Motor neuron (in vitro differentiated cells): ENCODE results near the gene SDHAF1. TPM values are rescaled to one million over a fixed set of nuclear protein-coding genes. Genes with fewer than 3 reads are reported as not detected.

Experiments used
- ATAC-seq, 8 experiments: fragments of 200-7000 bp; cut with Tn5 transposase; replicated peaks in 6 of 8; 2 replicates each; pipeline ENCODE4 v1.8.0; 2021; ENCODE audit warnings: mild to moderate bottlenecking in 8 of 8, moderate library complexity in 8 of 8
- H3K27ac ChIP-seq, 2 donors: fragments of 250-450 bp; sonication (Bioruptor Pico); 2 replicates each; pipeline ENCODE4 v1.9.0; 2021; ENCODE audit warnings: antibody characterized with exemption in 2 of 2, mild to moderate bottlenecking in 2 of 2, moderate library complexity in 1 of 2
- H3K4me1 ChIP-seq, 2 donors: fragments of 250-450 bp; sonication (Bioruptor Pico); replicated peaks in 1 of 2; 2 replicates each; pipeline ENCODE4 v1.6.1; 2021; ENCODE audit warnings: antibody characterized with exemption in 2 of 2, mild to moderate bottlenecking in 2 of 2, moderate library complexity in 1 of 2
- H3K4me3 ChIP-seq, 5 donors: fragments of 250-450 bp; sonication (Bioruptor Pico); 2 replicates each; pipeline ENCODE4 v1.9.0; 2021; ENCODE audit warnings: antibody characterized with exemption in 5 of 5, mild to moderate bottlenecking in 5 of 5, moderate library complexity in 4 of 5
- WGBS, 10 experiments: fragments of 450-650 bp; shearing (Covaris generic); methylation state at CpG; one replicate each; pipeline ENCODE4 v1.0.0; 2022; 5-methylcytosine and 5-hydroxymethylcytosine counted together
- in situ Hi-C, 9 experiments: fragments of 400-800 bp; cut with MboI; loops; one replicate each; pipeline ENCODE4 v1.15.0; 2021; ENCODE audit warnings: low sequenced_read_pairs in 9 of 9, low pct_unique_long_range_greater_than_20kb in 2 of 9; ENCODE audit not compliant: unreplicated experiment in 9 of 9
- total RNA-seq, 8 experiments: library from RNA; unstranded; fragments of 300-600 nt; gene quantifications; 2 replicates each; pipeline versions ENCODE4 v1.2.3 to v1.2.4, GENCODE V29; 2022

SDHAF1 gene
- total RNA-seq, 8 experiments from 2014 or later, result 10.6 to 23.5 (median 18.1) TPM

- no peak overlapping the region for H3K4me3 ChIP-seq
- 40 to 100% (median 72%) methylated on average over 1 to 5 of the region's 7 CpGs for WGBS, 10 experiments
- ATAC-seq, result no peak
- H3K4me1 ChIP-seq, result peaks cover 8 to 11% of the 10 kb centered on the region in 2 donors
- in situ Hi-C loops, result no loop called here
- H3K27ac ChIP-seq, result no peak overlapping the region
These were observed 3.1 kb upstream of the SDHAF1 start for GRCh38 chr19:35991731-35992450.

- in situ Hi-C loops, result no loop called here
These were observed 1.9 kb upstream of the SDHAF1 start for GRCh38 chr19:35992907-35993765.

GRCh38 chr19:35993923-35994598, 927 bp upstream of the SDHAF1 start:
- ATAC-seq, result peak in 1 of 8 experiments; percentile 1
- Histone ChIP-seq H3K4me1 (peaks cover 8 to 11% of the 10 kb centered on the region in 2 donors), H3K4me3 (peak overlapping the region in 1 of 5 donors; percentile 62), H3K27ac (no peak overlapping the region)
- in situ Hi-C loops, result no loop called here
- WGBS, 10 experiments, result 7 to 100% (median 89%) methylated on average over 1 to 20 of the region's 49 CpGs; no CpG with 5 or more reads in 2 of the 10 experiments

More at GRCh38 chr19:35992907-35993765, 1.9 kb upstream of the SDHAF1 start:
- 0 to 100% (median 85%) methylated on average over 1 to 5 of the region's 8 CpGs for WGBS, 10 experiments
- H3K4me3 ChIP-seq, result no peak overlapping the region
- peaks cover 8 to 11% of the 10 kb centered on the region in 2 donors for H3K4me1 ChIP-seq
- H3K27ac ChIP-seq, result no peak overlapping the region
- ATAC-seq, result no peak

GRCh38 chr19:35996777-35997176, 1.8 kb downstream of the SDHAF1 start:
- Histone ChIP-seq H3K4me1 (peaks cover 8 to 11% of the 10 kb centered on the region in 2 donors), H3K4me3 (no peak overlapping the region), H3K27ac (no peak overlapping the region)
- in situ Hi-C loops, result no loop called here
- no peak for ATAC-seq
- 60 to 100% (median 78%) methylated on average over 1 to 4 of the region's 8 CpGs; no CpG with 5 or more reads in 4 of the 10 experiments for WGBS, 10 experiments

GRCh38 chr19:36001605-36002004, 6.6 kb downstream of the SDHAF1 start:
- ATAC-seq, result no peak
- no peak overlapping the region for H3K4me3 ChIP-seq
- no peaks in the 10 kb centered on the region for H3K4me1 ChIP-seq
- in situ Hi-C loops, result no loop called here
- 100% methylated on average over 1 to 2 of the region's 3 CpGs; no CpG with 5 or more reads in 7 of the 10 experiments for WGBS, 10 experiments
- H3K27ac ChIP-seq, result no peak overlapping the region

- Histone ChIP-seq H3K4me3 (no peak overlapping the region), H3K4me1 (peaks cover 0 to under 1% of the 10 kb centered on the region in 2 donors), H3K27ac (no peak overlapping the region)
- 95% methylated on average over 3 of the region's 4 CpGs; no CpG with 5 or more reads in 9 of the 10 experiments for WGBS, 10 experiments
- in situ Hi-C loops, result no loop called here
- no peak for ATAC-seq
These were observed 8.3 kb downstream of the SDHAF1 start for GRCh38 chr19:36003284-36003683.

GRCh38 chr19:36006955-36007354, 12.0 kb downstream of the SDHAF1 start:
- no peak for ATAC-seq
- WGBS, 10 experiments, result 50 to 94% (median 70%) methylated on average over 1 to 2 of the region's 5 CpGs; no CpG with 5 or more reads in 6 of the 10 experiments
- Histone ChIP-seq H3K4me3 (no peak overlapping the region), H3K27ac (no peak overlapping the region), H3K4me1 (peaks cover 7% of the 10 kb centered on the region in 2 donors)
- in situ Hi-C loops, result no loop called here

GRCh38 chr19:36008336-36008978, 13.5 kb downstream of the SDHAF1 start, which contains the start of gene SYNE4:
Gene SYNE4, minus strand, starts transcription at chr19:36008813. Its CDS starts 132 bp downstream, at chr19:36008681.
- Histone ChIP-seq H3K27ac (peak within 1 kb of the TSS in 1 of 2 donors; percentile 68), H3K4me1 (peaks cover 10% of the 10 kb centered on the region in 2 donors), H3K4me3 (peak within 1 kb of the TSS; percentile 12 to 27 (median 14))
- ATAC-seq, result peak in 2 of 8 experiments; percentile 2 to 5
- in situ Hi-C loops, result no loop called here
- WGBS, 10 experiments, result 20 to 100% (median 84%) methylated on average over 1 to 6 of the region's 19 CpGs; no CpG with 5 or more reads in 3 of the 10 experiments

GRCh38 chr19:36009220-36009619, 14.2 kb downstream of the SDHAF1 start:
- Histone ChIP-seq H3K4me1 (peaks cover 10 to 11% of the 10 kb centered on the region in 2 donors), H3K27ac (peak overlapping the region in 1 of 2 donors; percentile 68), H3K4me3 (peak overlapping the region; percentile 12 to 27 (median 14))
- ATAC-seq, result peak; percentile 5 to 68 (median 34)
- WGBS, 10 experiments, result 0 to 2% methylated on average over 1 to 7 of the region's 50 CpGs; no CpG with 5 or more reads in 8 of the 10 experiments
- in situ Hi-C loops, result no loop called here

- H3K4me1 ChIP-seq, result peaks cover 10 to 12% of the 10 kb centered on the region in 2 donors
- in situ Hi-C loops, result no loop called here
- WGBS, 10 experiments, result 89 to 100% (median 97%) methylated on average over 1 to 3 of the region's 15 CpGs; no CpG with 5 or more reads in 6 of the 10 experiments
- H3K27ac ChIP-seq, result peak overlapping the region in 1 of 2 donors; percentile 68
- H3K4me3 ChIP-seq, result peak overlapping the region; percentile 12 to 27 (median 14)
- no peak for ATAC-seq
These were observed 14.8 kb downstream of the SDHAF1 start for GRCh38 chr19:36009633-36010379.

- Histone ChIP-seq H3K27ac (no peak overlapping the region), H3K4me1 (peaks cover 10 to 14% of the 10 kb centered on the region in 2 donors), H3K4me3 (no peak overlapping the region)
- no peak for ATAC-seq
- in situ Hi-C loops, result no loop called here
- WGBS, 10 experiments, result 89% methylated on average over 3 of the region's 11 CpGs; no CpG with 5 or more reads in 9 of the 10 experiments
These were observed 15.4 kb downstream of the SDHAF1 start for GRCh38 chr19:36010402-36010801.
